Upper lobe of left lung (tissue), 4 donors: ENCODE measurements around the gene SCLY.

ENCODE experiments used
- EP300 ChIP-seq, 4 donors: sonication (generic); formaldehyde crosslinking; IDR thresholded peaks; one replicate each; pipeline ENCODE4 v1.5.1; 2017; ENCODE audit warnings: antibody characterized with exemption in 4 of 4, control low read depth in 2 of 4
- TF ChIP-seq, protein P1 (sequence below), 6 experiments: fragments of 450-650 bp in 4 of 6; fragments of 200-600 bp in 2 of 6; sonication (generic) in 2 of 6; IDR thresholded peaks; one replicate each; pipeline ENCODE4 v1.5.1; 2016 to 2019; ENCODE audit warnings: antibody characterized with exemption in 6 of 6

GRCh38 chr2:238055841-238056240, 5.0 kb upstream of the SCLY start:
- TF ChIP-seq, protein P1, sequence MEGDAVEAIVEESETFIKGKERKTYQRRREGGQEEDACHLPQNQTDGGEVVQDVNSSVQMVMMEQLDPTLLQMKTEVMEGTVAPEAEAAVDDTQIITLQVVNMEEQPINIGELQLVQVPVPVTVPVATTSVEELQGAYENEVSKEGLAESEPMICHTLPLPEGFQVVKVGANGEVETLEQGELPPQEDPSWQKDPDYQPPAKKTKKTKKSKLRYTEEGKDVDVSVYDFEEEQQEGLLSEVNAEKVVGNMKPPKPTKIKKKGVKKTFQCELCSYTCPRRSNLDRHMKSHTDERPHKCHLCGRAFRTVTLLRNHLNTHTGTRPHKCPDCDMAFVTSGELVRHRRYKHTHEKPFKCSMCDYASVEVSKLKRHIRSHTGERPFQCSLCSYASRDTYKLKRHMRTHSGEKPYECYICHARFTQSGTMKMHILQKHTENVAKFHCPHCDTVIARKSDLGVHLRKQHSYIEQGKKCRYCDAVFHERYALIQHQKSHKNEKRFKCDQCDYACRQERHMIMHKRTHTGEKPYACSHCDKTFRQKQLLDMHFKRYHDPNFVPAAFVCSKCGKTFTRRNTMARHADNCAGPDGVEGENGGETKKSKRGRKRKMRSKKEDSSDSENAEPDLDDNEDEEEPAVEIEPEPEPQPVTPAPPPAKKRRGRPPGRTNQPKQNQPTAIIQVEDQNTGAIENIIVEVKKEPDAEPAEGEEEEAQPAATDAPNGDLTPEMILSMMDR (IDR thresholded peaks at IDR 0.05), result no peak
- TF ChIP-seq EP300 (IDR thresholded peaks at IDR 0.05), result no peak
